Kidney glomerular epithelial cell (primary cell): ENCODE data around the gene VWA2.
"Not testable (repeated sequence)": the region's sequence is repeated elsewhere in the genome, so short reads cannot be mapped to it uniquely, and the experiment has no call there.

Experiments
- DNase-seq: peaks from one replicate; lab custom pipeline; 2025; lab: John Stamatoyannopoulos, UW

Gene VWA2

GRCh38 chr10:114319406-114320248 is 80.6 kb downstream of the VWA2 start:
- DNase-seq, result no peak

- DNase-seq, result no peak
These were observed 81.4 kb downstream of the VWA2 start for GRCh38 chr10:114320249-114321116.

DNA sequence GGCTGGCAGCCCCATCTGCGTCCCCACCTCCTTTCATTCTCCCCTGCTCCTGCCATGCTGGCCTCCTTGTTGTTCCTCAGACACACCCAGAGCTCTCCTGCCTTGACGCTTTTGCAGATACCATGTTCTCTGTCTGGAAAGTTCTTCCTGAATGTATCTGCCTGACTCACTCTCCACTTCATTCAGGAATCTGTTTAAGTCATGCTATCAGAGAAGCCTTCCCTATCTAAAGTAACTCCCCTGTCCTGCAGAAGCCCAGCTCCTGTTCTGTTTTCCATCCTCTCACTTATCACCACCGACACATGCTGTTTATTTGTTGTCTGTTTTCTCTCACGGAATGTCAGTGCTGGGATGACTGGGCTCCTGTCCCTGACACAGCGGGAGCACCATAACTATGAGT is 83.3 kb downstream of the VWA2 start:
- no peak for DNase-seq

DNA sequence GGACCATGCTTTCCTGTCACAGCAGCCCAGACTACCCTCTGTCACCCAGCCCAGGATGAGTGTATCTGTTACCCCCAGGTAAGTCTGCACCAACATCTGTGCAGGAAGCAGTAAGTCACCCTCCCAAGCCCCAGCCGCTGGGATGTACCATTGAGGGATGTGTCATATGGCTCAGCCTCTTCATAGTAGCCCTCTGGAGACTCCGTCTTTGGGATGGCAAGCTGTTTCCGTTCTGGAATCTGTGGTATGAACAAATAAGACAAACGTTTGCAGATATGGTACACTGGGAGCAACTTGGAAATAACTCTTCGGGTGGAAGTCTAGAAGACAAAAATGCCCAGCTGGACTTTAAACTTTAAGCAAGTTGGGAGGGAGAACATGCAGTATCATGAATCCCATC is 84.0 kb downstream of the VWA2 start:
- no peak for DNase-seq

- DNase-seq, result no peak
These were observed 87.7 kb downstream of the VWA2 start for GRCh38 chr10:114326795-114327194.

DNA sequence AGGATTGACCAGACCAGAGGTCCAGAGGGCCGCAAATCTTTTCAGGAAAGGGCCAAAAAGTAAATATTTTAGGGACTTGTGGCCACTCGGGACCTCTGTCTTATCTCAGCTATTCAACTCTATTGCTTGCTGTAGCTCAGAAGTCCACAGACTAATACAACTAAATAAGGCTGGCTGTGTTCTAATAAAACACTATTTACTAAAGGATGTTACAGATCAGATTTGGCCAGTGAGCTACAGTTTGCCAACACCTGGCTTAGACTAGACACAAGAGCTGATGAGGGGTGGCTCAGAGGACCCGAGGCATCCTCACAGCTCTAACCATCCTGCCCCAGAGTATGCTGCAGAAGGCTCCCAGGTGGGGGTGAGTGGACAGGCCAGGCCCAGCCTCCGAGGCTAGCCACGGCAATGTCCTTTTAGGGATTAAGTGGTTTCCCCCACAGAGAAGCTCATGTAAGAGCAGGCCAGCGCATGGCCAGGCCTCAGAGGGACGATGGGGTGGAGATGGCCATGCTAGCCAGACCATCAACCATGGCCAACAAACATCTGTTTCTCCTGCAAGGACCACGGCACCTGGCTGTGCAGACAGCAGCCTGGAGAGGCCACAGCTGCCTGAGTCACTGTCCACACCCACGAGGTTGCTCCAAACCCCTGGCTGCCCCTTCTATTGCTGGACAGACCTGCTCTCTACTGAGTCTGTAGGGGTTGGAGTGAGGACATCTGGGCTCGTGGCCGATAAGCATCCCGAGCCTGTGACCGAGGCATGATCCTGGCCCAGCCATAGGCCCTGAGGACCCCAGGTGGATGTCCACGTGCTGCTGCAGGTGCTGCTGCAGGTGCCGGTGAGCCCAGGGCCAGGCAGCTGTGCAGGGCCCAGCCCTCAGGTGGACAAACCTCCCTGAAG is 88.7 kb downstream of the VWA2 start:
- no peak for DNase-seq

DNA sequence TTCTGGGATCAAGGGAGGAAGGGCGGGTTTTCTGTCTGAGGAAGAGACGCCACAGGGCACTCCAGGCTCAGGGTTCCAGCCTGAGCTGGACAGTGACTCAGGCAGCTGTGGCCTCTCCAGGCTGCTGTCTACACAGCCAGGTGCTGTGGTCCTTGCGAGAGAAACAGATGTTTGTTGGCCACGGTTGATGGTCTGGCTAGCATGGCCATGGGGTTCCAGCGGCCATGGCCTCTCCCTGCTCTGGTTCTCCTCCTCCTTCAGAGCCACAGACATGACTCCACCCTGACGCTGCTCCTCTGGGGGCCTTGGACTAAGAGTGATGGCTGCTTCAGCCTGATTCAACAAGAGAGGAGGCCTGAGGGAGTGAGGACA is 89.4 kb downstream of the VWA2 start:
- DNase-seq, result no peak

- DNase-seq, result no peak
These were observed 89.8 kb downstream of the VWA2 start for GRCh38 chr10:114328874-114329273.

DNA sequence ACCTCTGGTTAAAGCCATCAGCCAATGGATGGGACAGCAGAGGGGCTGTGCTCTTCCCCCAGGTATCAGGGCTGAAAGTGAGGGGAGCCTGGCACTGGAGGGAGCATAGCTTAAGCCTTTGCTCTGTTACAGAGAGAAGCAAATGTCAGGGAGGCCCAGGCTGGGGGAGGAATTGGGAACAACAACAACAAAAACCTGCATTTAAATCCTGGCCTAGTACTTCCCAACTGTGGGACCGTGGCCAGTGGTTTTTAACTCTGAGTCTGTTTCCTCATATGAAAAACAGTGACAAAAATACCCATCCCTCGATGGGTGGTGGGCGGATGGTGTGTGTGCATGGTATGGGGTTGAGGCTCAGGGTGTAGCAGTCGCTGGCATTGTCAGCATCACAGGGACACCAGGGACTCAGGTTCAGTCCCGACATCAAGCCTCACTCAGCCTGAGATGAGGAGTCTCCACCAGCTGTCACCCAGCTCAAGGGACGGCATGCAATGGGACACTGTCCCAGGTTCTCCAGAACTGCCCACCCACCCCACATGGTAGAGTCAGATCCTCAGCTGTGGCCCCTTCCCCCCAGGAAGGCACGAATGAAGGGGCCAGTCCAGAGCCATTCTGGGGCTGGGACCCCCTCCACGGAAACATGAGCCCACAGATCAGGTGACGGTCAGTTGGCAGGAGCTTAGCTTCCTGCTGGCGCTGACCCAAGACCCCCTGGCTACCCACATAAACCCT is 90.7 kb downstream of the VWA2 start:
- no peak for DNase-seq

DNA sequence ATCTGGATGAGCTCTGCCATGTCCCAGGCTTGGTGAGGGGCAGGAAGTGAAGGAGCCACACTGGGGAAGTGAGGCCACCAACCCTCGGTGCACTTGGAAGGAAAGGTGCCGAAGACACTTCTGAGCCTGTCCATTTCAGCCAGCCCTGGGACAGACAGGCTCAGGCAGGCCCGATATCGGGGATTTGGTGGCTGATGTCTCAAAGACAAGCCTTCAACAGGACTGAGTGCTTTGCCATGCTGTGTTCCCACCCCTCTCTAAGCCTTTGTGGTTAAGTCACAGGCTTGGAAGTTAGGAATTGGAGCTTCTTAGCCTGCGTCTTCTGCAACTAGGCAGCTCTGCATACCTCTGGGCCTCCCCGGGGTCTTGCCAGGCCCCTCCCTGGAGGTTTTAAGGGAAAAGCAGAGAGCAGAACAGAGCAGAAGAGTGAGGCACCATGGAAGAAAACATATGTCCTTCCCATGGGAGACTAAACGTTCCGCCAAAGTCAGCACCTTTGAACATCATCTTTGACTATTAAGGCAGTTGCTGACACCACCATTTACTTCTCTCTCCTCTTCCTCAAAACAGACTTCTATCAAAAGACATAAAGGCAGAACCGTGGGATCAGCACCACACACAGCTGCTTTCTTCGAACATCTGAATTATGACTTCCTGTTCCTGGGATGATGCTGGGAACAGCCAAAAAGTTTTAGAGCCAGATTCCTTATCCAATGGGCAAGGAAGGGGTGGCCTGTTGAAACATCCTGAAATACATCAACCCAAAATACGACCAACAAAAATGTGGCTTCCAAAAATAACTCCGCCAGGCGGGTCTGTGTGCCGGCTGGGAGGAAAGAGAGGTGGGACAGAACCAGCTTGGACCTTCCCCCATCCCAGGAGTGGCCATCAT is 93.5 kb downstream of the VWA2 start:
- DNase-seq, result no peak

GRCh38 chr10:114333441-114333840 is 94.4 kb downstream of the VWA2 start:
- DNase-seq, result not testable (repeated sequence)

DNA sequence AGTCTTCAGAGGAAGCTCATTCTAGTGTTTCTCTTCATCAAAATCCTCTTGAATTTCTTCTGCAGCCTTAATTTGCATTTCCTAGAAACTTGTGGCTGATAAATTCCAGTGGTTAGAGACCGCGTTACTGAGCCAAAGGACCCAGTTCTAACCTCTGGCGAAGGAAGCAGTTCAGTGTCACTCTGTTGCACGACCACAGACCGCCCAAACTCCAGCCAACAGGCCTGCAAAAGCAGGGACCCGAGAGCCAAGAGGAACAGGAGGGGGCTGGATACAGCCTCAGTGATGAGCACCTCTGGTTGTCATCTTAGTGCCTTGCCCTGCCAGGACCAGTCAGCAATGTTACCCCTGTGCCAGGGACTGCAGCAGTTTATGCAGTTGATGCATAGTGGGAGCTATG is 95.2 kb downstream of the VWA2 start:
- no peak for DNase-seq

DNA sequence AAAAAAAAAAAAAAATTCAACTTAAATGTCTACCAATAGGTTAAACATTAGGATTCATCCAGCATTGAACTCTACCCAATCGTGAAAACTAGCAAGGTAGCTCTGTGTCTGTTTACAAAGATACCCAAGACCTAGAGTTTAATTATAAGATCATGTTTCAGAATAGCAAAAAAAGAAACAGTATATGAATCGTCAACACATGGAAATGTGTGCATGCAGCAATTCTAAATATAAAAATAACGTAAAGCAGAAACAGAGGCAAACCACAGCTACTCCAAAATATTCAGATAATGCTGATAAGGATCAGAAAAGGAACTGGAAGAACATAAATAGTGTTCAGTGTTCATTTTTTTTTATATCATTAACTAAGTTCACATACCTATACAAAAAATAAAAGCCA is 96.6 kb downstream of the VWA2 start:
- DNase-seq, result no peak

DNA sequence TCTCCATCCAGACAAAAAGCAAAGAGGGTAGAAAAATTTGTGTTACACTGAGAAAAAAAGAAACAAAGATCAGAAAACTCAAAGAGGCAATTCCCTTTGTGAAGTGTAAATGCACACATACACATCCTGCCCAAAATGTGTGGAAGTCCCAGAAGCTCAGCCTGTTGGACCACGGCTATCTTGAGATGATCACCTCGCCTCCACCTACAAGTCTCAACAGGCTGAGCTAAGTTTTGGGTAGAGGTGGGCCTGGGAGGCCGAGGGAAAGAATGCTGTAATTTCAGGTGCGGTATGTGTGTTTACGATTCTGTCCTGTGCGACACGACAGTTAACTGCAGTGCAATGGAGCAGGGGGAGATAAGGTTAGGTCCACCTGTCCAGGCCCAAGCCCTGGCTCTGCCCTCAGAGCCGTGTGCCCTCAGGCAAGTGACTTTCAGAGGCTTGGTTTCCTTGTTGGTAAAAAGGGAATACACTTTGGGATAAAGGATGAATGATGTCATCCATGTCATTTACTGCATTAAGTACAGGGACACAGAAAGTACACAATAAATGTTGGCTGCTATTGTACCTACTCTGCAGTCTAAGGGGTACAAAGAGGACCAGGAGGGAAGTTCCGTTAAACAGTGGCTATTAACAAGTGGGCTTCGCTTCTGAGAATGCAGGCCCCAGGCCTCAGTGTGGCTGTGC is 97.9 kb downstream of the VWA2 start:
- DNase-seq, result no peak

GRCh38 chr10:114337510-114338462 is 98.7 kb downstream of the VWA2 start:
- DNase-seq, result no peak

DNA sequence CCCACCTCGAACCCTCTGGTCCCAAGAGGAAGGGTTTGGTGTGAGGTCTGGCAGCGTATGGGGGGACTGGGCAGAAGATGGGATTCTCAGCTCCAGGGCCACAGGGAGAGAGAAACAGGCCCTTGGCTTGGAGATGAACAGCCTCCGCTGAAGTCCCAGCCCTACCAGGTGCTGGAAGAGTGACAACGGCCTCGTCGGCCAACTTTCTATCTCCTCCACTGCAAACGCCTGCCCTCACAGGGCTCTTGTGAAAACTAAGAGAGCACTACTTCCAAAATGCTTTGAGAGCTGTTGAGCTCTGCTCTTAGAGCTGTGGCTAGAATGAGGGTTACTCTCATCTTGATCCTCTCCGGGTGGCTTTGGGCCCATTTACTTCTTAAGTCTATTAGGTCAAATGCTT is 101.8 kb downstream of the VWA2 start:
- no peak for DNase-seq
